Liver (tissue), 9 donors: Measurements from ENCODE around the gene PLA2G4A. TPM values are rescaled to one million over a fixed set of nuclear protein-coding genes. Genes with fewer than 3 reads are reported as not detected.

Experiments
- DNase-seq: peaks from one replicate; pipeline ENCODE4 v3.0.0-alpha.2; 2017; ENCODE audit warnings: low spot score
- H3K27ac ChIP-seq, 2 donors: one replicate each; pipeline ENCODE4 v1.7.0; 2013; ENCODE audit warnings: inconsistent platforms in 2 of 2, low read length in 2 of 2, control low read depth in 1 of 2, low read depth in 1 of 2, mild to moderate bottlenecking in 1 of 2
- H3K27me3 ChIP-seq, 4 donors: one replicate each; pipeline versions ENCODE4 v1.6.1 to v1.7.0; 2013; ENCODE audit warnings: low read length in 3 of 4, inconsistent platforms in 1 of 4, mild to moderate bottlenecking in 1 of 4, moderate library complexity in 1 of 4; ENCODE audit not compliant: control insufficient read depth in 4 of 4, insufficient read depth in 4 of 4
- H3K36me3 ChIP-seq, 4 donors: one replicate each; pipeline versions ENCODE4 v1.6.1 to v1.7.0; 2013; ENCODE audit warnings: low read length in 3 of 4, mild to moderate bottlenecking in 3 of 4, low read depth in 1 of 4, moderate library complexity in 1 of 4; ENCODE audit not compliant: control insufficient read depth in 4 of 4, insufficient read depth in 3 of 4
- H3K4me1 ChIP-seq, 4 donors: one replicate each; pipeline versions ENCODE4 v1.6.1 to v1.7.0; 2013; ENCODE audit warnings: low read length in 3 of 4, mild to moderate bottlenecking in 3 of 4, moderate library complexity in 1 of 4; ENCODE audit not compliant: control insufficient read depth in 4 of 4, insufficient read depth in 4 of 4
- H3K4me3 ChIP-seq, 3 donors: one replicate each; pipeline versions ENCODE4 v1.6.1 to v1.7.0; 2013; ENCODE audit warnings: low read length in 3 of 3, control low read depth in 1 of 3, low read depth in 1 of 3, mild to moderate bottlenecking in 1 of 3
- H3K9ac ChIP-seq, 2 donors: one replicate each; pipeline ENCODE4 v1.7.0; 2013; ENCODE audit warnings: low read length in 2 of 2, mild to moderate bottlenecking in 2 of 2, moderate library complexity in 2 of 2, control low read depth in 1 of 2, low read depth in 1 of 2
- H3K9me3 ChIP-seq, 4 donors: one replicate each; pipeline versions ENCODE4 v1.6.1 to v1.7.0; 2013; ENCODE audit warnings: low read length in 3 of 4; ENCODE audit not compliant: control insufficient read depth in 4 of 4
- EGR1 ChIP-seq, 2 donors: IDR thresholded peaks; 2 replicates each; pipeline ENCODE4 v1.6.1; 2016 to 2018; ENCODE audit warnings: antibody characterized with exemption in 2 of 2, low read depth in 2 of 2
- FOXA2 ChIP-seq: IDR thresholded peaks from 2 replicates; pipeline ENCODE4 v1.6.1; 2016; ENCODE audit warnings: antibody characterized with exemption
- GABPA ChIP-seq, 2 donors: IDR thresholded peaks in 1 of 2; conservative IDR thresholded peaks in 1 of 2; 2 replicates each; pipeline ENCODE4 v1.6.1; 2016; ENCODE audit warnings: antibody characterized with exemption in 2 of 2, mild to moderate bottlenecking in 1 of 2, moderate library complexity in 1 of 2
- HNF4G ChIP-seq: IDR thresholded peaks from 2 replicates; pipeline ENCODE4 v1.6.1; 2016; ENCODE audit warnings: antibody characterized with exemption
- JUND ChIP-seq, 2 donors: IDR thresholded peaks; 2 replicates each; pipeline ENCODE4 v1.6.1; 2016; ENCODE audit warnings: antibody characterized with exemption in 2 of 2
- RAD21 ChIP-seq, 2 donors: IDR thresholded peaks; 2 replicates each; pipeline ENCODE4 v1.6.1; 2016; ENCODE audit warnings: antibody characterized with exemption in 2 of 2, mild to moderate bottlenecking in 2 of 2
- RXRA ChIP-seq, 2 donors: IDR thresholded peaks; 2 replicates each; pipeline ENCODE4 v1.6.1; 2017 to 2018; ENCODE audit warnings: antibody characterized with exemption in 2 of 2, mild to moderate bottlenecking in 1 of 2
- SP1 ChIP-seq: IDR thresholded peaks from 2 replicates; pipeline ENCODE4 v1.6.1; 2018; ENCODE audit warnings: antibody characterized with exemption, mild to moderate bottlenecking
- YY1 ChIP-seq: IDR thresholded peaks from 2 replicates; pipeline ENCODE4 v1.6.1; 2016; ENCODE audit warnings: antibody characterized with exemption, mild to moderate bottlenecking
- WGBS: extraction: QIAGEN DNeasy Blood & Tissue Kit; methylation state at CpG from one replicate; pipeline ENCODE4 v1.1.7; 2013; 5-methylcytosine and 5-hydroxymethylcytosine counted together
- polyA plus RNA-seq, 2 donors: library from polyadenylated mRNA; stranded (reverse) in 1 of 2; unstranded in 1 of 2; fragments of 200-250 nt in 1 of 2; fragments of >200 nt in 1 of 2; fragmentation: Nextera tagmentation in 1 of 2; extraction: Ambion mirVana in 1 of 2; gene quantifications; one replicate each; pipeline versions ENCODE4 v1.2.1 to v1.2.3, GENCODE V29; 2013 to 2015
- total RNA-seq, 2 donors: library from RNA; depleted of rRNA; stranded (reverse); fragments of >200 nt; gene quantifications; one replicate each; pipeline ENCODE4 v1.2.3, GENCODE V29; 2014
- TF ChIP-seq, protein P1 (sequence below): IDR thresholded peaks from 2 replicates; pipeline ENCODE4 v1.6.1; 2016; ENCODE audit warnings: antibody characterized with exemption
- TF ChIP-seq, protein P2 (sequence below): IDR thresholded peaks from 2 replicates; pipeline ENCODE4 v1.6.1; 2016; ENCODE audit warnings: antibody characterized with exemption, mild to moderate bottlenecking
- TF ChIP-seq, protein P3 (sequence below): IDR thresholded peaks from 2 replicates; pipeline ENCODE4 v1.6.1; 2016; ENCODE audit warnings: antibody characterized with exemption
- TF ChIP-seq, protein P4 (sequence below): fragments of 150-350 bp; IDR thresholded peaks from 2 replicates; pipeline ENCODE4 v1.5.1; 2017; ENCODE audit warnings: improper control_type of control experiment, low read depth, low read length; ENCODE audit not compliant: missing input control
- TF ChIP-seq, protein P5 (sequence below): IDR thresholded peaks from 2 replicates; pipeline ENCODE4 v1.6.1; 2016; ENCODE audit warnings: antibody characterized with exemption
- donor health status: healthy.
- donor health status: healthy.
- donor health status: healthy.
- donor health status: healthy.
- donor health status: healthy.

PLA2G4A gene
- total and polyA plus RNA-seq, 4 donors = 0.39 to 2.5 (median 1.1) TPM

DNA sequence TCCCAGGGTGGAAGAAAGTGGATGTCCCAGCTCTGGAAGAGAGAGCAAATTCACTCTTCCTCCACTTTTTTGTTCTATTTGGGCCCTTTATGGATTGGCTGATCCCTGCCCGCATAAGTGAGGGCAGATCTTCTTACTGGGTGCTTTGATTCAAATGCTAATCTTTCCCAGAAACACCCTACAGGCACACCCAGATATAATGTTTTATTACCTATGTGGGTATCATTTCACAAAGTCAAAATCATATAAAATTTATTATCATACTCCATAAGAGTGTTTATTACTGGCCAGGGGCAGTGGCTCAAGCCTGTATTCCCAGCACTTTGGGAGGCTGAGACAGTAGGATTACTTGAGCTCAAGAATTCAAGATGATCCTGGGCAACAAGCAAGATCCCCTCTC lies 16.9 kb upstream of the PLA2G4A start:
- 75% methylated on average over 1 of the region's 1 CpG for WGBS
- H3K27me3 ChIP-seq = no peaks in the 10 kb centered on the region
- H3K4me1 ChIP-seq = no peaks in the 10 kb centered on the region
- H3K9me3 ChIP-seq = no peaks in the 10 kb centered on the region
- no peaks in the 10 kb centered on the region for H3K36me3 ChIP-seq
- DNase-seq = no peak
- TF ChIP-seq GABPA (IDR thresholded peaks at IDR 0.05 in 1 of 2, conservative IDR thresholded peaks at IDR 0.05 in 1 of 2) = no peak
- no peak for TF ChIP-seq RXRA (IDR thresholded peaks at IDR 0.05)
- TF ChIP-seq RAD21 (IDR thresholded peaks at IDR 0.05) = no peak
- TF ChIP-seq, protein P1, sequence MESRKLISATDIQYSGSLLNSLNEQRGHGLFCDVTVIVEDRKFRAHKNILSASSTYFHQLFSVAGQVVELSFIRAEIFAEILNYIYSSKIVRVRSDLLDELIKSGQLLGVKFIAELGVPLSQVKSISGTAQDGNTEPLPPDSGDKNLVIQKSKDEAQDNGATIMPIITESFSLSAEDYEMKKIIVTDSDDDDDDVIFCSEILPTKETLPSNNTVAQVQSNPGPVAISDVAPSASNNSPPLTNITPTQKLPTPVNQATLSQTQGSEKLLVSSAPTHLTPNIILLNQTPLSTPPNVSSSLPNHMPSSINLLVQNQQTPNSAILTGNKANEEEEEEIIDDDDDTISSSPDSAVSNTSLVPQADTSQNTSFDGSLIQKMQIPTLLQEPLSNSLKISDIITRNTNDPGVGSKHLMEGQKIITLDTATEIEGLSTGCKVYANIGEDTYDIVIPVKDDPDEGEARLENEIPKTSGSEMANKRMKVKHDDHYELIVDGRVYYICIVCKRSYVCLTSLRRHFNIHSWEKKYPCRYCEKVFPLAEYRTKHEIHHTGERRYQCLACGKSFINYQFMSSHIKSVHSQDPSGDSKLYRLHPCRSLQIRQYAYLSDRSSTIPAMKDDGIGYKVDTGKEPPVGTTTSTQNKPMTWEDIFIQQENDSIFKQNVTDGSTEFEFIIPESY = no peak
- no peak overlapping the region for H3K9ac ChIP-seq
- H3K27ac ChIP-seq = no peak overlapping the region
- H3K4me3 ChIP-seq = no peak overlapping the region

DNA sequence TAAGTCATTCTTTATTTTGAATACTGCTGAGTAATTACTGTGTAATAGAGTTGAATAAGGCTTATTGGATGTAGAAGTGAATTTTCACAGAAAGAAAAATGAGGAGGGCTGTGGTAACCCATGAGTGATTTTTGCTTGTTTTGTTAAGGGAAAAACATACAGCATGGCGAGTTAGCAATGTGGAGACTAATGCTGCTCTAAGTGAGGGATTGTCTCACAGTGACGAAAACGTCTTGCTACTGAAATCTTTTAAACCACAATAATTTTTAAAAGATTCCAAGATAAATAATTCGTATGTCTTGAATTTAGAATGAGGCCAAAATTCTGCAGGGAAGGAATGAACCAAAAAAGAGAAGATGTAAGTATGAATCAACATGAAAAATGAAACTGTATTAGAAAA lies 16.2 kb upstream of the PLA2G4A start:
- no peak for DNase-seq
- Histone ChIP-seq H3K27me3 (no peaks in the 10 kb centered on the region), H3K27ac (no peak overlapping the region), H3K36me3 (no peaks in the 10 kb centered on the region), H3K9ac (no peak overlapping the region), H3K9me3 (no peaks in the 10 kb centered on the region), H3K4me3 (no peak overlapping the region), H3K4me1 (no peaks in the 10 kb centered on the region)
- 72% methylated on average over 4 of the region's 4 CpGs for WGBS
- TF ChIP-seq EGR1 (IDR thresholded peaks at IDR 0.05; ENCODE audit: low read depth in 2 of 2) (no peak), HNF4G (no peak), JUND (IDR thresholded peaks at IDR 0.05) (no peak), RXRA (IDR thresholded peaks at IDR 0.05) (no peak), RAD21 (IDR thresholded peaks at IDR 0.05) (no peak), SP1 (no peak), YY1 (no peak), FOXA2 (no peak), GABPA (IDR thresholded peaks at IDR 0.05 in 1 of 2, conservative IDR thresholded peaks at IDR 0.05 in 1 of 2) (no peak)
- TF ChIP-seq, protein P2, sequence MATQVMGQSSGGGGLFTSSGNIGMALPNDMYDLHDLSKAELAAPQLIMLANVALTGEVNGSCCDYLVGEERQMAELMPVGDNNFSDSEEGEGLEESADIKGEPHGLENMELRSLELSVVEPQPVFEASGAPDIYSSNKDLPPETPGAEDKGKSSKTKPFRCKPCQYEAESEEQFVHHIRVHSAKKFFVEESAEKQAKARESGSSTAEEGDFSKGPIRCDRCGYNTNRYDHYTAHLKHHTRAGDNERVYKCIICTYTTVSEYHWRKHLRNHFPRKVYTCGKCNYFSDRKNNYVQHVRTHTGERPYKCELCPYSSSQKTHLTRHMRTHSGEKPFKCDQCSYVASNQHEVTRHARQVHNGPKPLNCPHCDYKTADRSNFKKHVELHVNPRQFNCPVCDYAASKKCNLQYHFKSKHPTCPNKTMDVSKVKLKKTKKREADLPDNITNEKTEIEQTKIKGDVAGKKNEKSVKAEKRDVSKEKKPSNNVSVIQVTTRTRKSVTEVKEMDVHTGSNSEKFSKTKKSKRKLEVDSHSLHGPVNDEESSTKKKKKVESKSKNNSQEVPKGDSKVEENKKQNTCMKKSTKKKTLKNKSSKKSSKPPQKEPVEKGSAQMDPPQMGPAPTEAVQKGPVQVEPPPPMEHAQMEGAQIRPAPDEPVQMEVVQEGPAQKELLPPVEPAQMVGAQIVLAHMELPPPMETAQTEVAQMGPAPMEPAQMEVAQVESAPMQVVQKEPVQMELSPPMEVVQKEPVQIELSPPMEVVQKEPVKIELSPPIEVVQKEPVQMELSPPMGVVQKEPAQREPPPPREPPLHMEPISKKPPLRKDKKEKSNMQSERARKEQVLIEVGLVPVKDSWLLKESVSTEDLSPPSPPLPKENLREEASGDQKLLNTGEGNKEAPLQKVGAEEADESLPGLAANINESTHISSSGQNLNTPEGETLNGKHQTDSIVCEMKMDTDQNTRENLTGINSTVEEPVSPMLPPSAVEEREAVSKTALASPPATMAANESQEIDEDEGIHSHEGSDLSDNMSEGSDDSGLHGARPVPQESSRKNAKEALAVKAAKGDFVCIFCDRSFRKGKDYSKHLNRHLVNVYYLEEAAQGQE = no peak
- TF ChIP-seq, protein P3, sequence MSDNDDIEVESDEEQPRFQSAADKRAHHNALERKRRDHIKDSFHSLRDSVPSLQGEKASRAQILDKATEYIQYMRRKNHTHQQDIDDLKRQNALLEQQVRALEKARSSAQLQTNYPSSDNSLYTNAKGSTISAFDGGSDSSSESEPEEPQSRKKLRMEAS = no peak
- TF ChIP-seq, protein P4, sequence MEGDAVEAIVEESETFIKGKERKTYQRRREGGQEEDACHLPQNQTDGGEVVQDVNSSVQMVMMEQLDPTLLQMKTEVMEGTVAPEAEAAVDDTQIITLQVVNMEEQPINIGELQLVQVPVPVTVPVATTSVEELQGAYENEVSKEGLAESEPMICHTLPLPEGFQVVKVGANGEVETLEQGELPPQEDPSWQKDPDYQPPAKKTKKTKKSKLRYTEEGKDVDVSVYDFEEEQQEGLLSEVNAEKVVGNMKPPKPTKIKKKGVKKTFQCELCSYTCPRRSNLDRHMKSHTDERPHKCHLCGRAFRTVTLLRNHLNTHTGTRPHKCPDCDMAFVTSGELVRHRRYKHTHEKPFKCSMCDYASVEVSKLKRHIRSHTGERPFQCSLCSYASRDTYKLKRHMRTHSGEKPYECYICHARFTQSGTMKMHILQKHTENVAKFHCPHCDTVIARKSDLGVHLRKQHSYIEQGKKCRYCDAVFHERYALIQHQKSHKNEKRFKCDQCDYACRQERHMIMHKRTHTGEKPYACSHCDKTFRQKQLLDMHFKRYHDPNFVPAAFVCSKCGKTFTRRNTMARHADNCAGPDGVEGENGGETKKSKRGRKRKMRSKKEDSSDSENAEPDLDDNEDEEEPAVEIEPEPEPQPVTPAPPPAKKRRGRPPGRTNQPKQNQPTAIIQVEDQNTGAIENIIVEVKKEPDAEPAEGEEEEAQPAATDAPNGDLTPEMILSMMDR = no peak
- TF ChIP-seq, protein P5, sequence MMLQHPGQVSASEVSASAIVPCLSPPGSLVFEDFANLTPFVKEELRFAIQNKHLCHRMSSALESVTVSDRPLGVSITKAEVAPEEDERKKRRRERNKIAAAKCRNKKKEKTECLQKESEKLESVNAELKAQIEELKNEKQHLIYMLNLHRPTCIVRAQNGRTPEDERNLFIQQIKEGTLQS = no peak
- TF ChIP-seq, protein P1 = no peak
